Stomach smooth muscle (tissue), 2 donors: ENCODE data around the gene MS4A2.

Experiments
- H3K27ac ChIP-seq: one replicate; pipeline ENCODE4 v1.7.0; 2013; ENCODE audit warnings: mild to moderate bottlenecking, low read length, inconsistent platforms
- H3K27me3 ChIP-seq, 2 donors: one replicate each; pipeline ENCODE4 v1.7.0; 2013; ENCODE audit warnings: low read length in 2 of 2; ENCODE audit not compliant: insufficient read depth in 2 of 2, control insufficient read depth in 1 of 2
- H3K36me3 ChIP-seq, 2 donors: one replicate each; pipeline ENCODE4 v1.7.0; 2013; ENCODE audit warnings: low read length in 2 of 2; ENCODE audit not compliant: control insufficient read depth in 2 of 2, insufficient read depth in 2 of 2
- H3K4me1 ChIP-seq: one replicate; pipeline ENCODE4 v1.7.0; 2013; ENCODE audit warnings: low read length; ENCODE audit not compliant: control insufficient read depth, insufficient read depth
- H3K4me3 ChIP-seq, 2 donors: one replicate each; pipeline ENCODE4 v1.7.0; 2013; ENCODE audit warnings: low read length in 2 of 2
- H3K9ac ChIP-seq, 2 donors: one replicate each; pipeline ENCODE4 v1.7.0; 2013; ENCODE audit warnings: low read length in 2 of 2, mild to moderate bottlenecking in 1 of 2
- H3K9me3 ChIP-seq, 2 donors: one replicate each; pipeline ENCODE4 v1.7.0; 2013; ENCODE audit warnings: low read length in 2 of 2; ENCODE audit not compliant: control insufficient read depth in 2 of 2
- donor health status: healthy.
- donor health status: Pancreatic carcinoma.

MS4A2 gene

GRCh38 chr11:60077216-60077817 is 11.1 kb upstream of the MS4A2 start:
- Histone ChIP-seq H3K9me3 (no peaks in the 10 kb centered on the region), H3K27me3 (no peaks in the 10 kb centered on the region), H3K36me3 (no peaks in the 10 kb centered on the region), H3K9ac (no peak overlapping the region), H3K27ac (no peak overlapping the region), H3K4me3 (no peak overlapping the region), H3K4me1 (no peaks in the 10 kb centered on the region)

- Histone ChIP-seq H3K4me1 (no peaks in the 10 kb centered on the region), H3K4me3 (no peak overlapping the region), H3K9ac (no peak overlapping the region), H3K36me3 (no peaks in the 10 kb centered on the region), H3K9me3 (no peaks in the 10 kb centered on the region), H3K27ac (no peak overlapping the region), H3K27me3 (no peaks in the 10 kb centered on the region)
Measured at GRCh38 chr11:60077981-60078380, 10.5 kb upstream of the MS4A2 start.

GRCh38 chr11:60078745-60079144 is 9.7 kb upstream of the MS4A2 start:
- Histone ChIP-seq H3K4me1 (no peaks in the 10 kb centered on the region), H3K27ac (no peak overlapping the region), H3K4me3 (no peak overlapping the region), H3K36me3 (no peaks in the 10 kb centered on the region), H3K9ac (no peak overlapping the region), H3K27me3 (no peaks in the 10 kb centered on the region), H3K9me3 (no peaks in the 10 kb centered on the region)

GRCh38 chr11:60080535-60080934 is 7.9 kb upstream of the MS4A2 start:
- Histone ChIP-seq H3K9ac (no peak overlapping the region), H3K27me3 (no peaks in the 10 kb centered on the region), H3K36me3 (no peaks in the 10 kb centered on the region), H3K4me1 (no peaks in the 10 kb centered on the region), H3K9me3 (no peaks in the 10 kb centered on the region), H3K27ac (no peak overlapping the region), H3K4me3 (no peak overlapping the region)

- no peak overlapping the region for H3K9ac ChIP-seq
- no peaks in the 10 kb centered on the region for H3K4me1 ChIP-seq
- no peaks in the 10 kb centered on the region for H3K36me3 ChIP-seq
- H3K27ac ChIP-seq = no peak overlapping the region
- H3K27me3 ChIP-seq = no peaks in the 10 kb centered on the region
- H3K4me3 ChIP-seq = no peak overlapping the region
- no peaks in the 10 kb centered on the region for H3K9me3 ChIP-seq
Measured at GRCh38 chr11:60084631-60085273, 3.7 kb upstream of the MS4A2 start.

- Histone ChIP-seq H3K27ac (no peak overlapping the region), H3K27me3 (no peaks in the 10 kb centered on the region), H3K4me1 (no peaks in the 10 kb centered on the region), H3K9me3 (no peaks in the 10 kb centered on the region), H3K4me3 (no peak overlapping the region), H3K36me3 (no peaks in the 10 kb centered on the region), H3K9ac (no peak overlapping the region)
Measured at GRCh38 chr11:60085909-60086308, 2.6 kb upstream of the MS4A2 start.

- Histone ChIP-seq H3K4me3 (no peak overlapping the region), H3K9ac (no peak overlapping the region), H3K9me3 (no peaks in the 10 kb centered on the region), H3K4me1 (no peaks in the 10 kb centered on the region), H3K36me3 (no peaks in the 10 kb centered on the region), H3K27ac (no peak overlapping the region), H3K27me3 (no peaks in the 10 kb centered on the region)
Measured at GRCh38 chr11:60087239-60087638, 1.2 kb upstream of the MS4A2 start.

- Histone ChIP-seq H3K9ac (no peak overlapping the region), H3K4me3 (no peak overlapping the region), H3K36me3 (no peaks in the 10 kb centered on the region), H3K9me3 (no peaks in the 10 kb centered on the region), H3K27me3 (no peaks in the 10 kb centered on the region), H3K27ac (no peak overlapping the region), H3K4me1 (no peaks in the 10 kb centered on the region)
Measured at GRCh38 chr11:60095477-60096120, 7.1 kb downstream of the MS4A2 start.

GRCh38 chr11:60097189-60097588 is 8.7 kb downstream of the MS4A2 start:
- Histone ChIP-seq H3K27ac (no peak overlapping the region), H3K4me1 (no peaks in the 10 kb centered on the region), H3K36me3 (no peaks in the 10 kb centered on the region), H3K9me3 (no peaks in the 10 kb centered on the region), H3K4me3 (no peak overlapping the region), H3K27me3 (no peaks in the 10 kb centered on the region), H3K9ac (no peak overlapping the region)

- Histone ChIP-seq H3K9me3 (no peaks in the 10 kb centered on the region), H3K27ac (no peak overlapping the region), H3K27me3 (no peaks in the 10 kb centered on the region)
Measured at GRCh38 chr11:60098508-60098907, 10.0 kb downstream of the MS4A2 start.

GRCh38 chr11:60100516-60100915 is 12.1 kb downstream of the MS4A2 start:
- no peak overlapping the region for H3K27ac ChIP-seq
- no peaks in the 10 kb centered on the region for H3K9me3 ChIP-seq
- H3K36me3 ChIP-seq = no peaks in the 10 kb centered on the region
- H3K4me1 ChIP-seq = no peaks in the 10 kb centered on the region
- H3K9ac ChIP-seq = no peak overlapping the region
- H3K4me3 ChIP-seq = no peak overlapping the region
- H3K27me3 ChIP-seq = no peaks in the 10 kb centered on the region

More at GRCh38 chr11:60098508-60098907, 10.0 kb downstream of the MS4A2 start:
- H3K4me1 ChIP-seq = no peaks in the 10 kb centered on the region
- H3K9ac ChIP-seq = no peak overlapping the region
- H3K4me3 ChIP-seq = no peak overlapping the region
- no peaks in the 10 kb centered on the region for H3K36me3 ChIP-seq
